GM18517 (cell line): ENCODE measurements around the gene MTX3.

Experiments used
- ATAC-seq: cut with Tn5 transposase; IDR thresholded peaks from one replicate; pipeline ENCODE4 v1.9.1; 2021; ENCODE audit warnings: mild to moderate bottlenecking, moderate library complexity; ENCODE audit not compliant: unreplicated experiment

Gene MTX3

GRCh38 chr5:79984363-79984762 lies 6.7 kb downstream of the MTX3 start:
- no peak for ATAC-seq

- ATAC-seq: no peak
Measured at GRCh38 chr5:79983618-79984017, 7.4 kb downstream of the MTX3 start.

- no peak for ATAC-seq
Measured at GRCh38 chr5:79982136-79982535, 8.9 kb downstream of the MTX3 start.

- no peak for ATAC-seq
Measured at GRCh38 chr5:79976759-79977515, 14.1 kb downstream of the MTX3 start.

- ATAC-seq: no peak
Measured at GRCh38 chr5:79975422-79975821, 15.6 kb downstream of the MTX3 start.

- ATAC-seq: no peak
Measured at GRCh38 chr5:79974886-79975285, 16.2 kb downstream of the MTX3 start.

- ATAC-seq: no peak
Measured at GRCh38 chr5:79973996-79974395, 17.1 kb downstream of the MTX3 start.

GRCh38 chr5:79973511-79973910 lies 17.6 kb downstream of the MTX3 start:
- no peak for ATAC-seq

- no peak for ATAC-seq
Measured at GRCh38 chr5:79971156-79971555, 19.9 kb downstream of the MTX3 start.

GRCh38 chr5:79966448-79966847 lies 24.6 kb downstream of the MTX3 start:
- no peak for ATAC-seq

GRCh38 chr5:79964136-79964535 lies 26.9 kb downstream of the MTX3 start:
- ATAC-seq: no peak

- no peak for ATAC-seq
Measured at GRCh38 chr5:79963261-79964061, 27.6 kb downstream of the MTX3 start.

- no peak for ATAC-seq
Measured at GRCh38 chr5:79962575-79963222, 28.4 kb downstream of the MTX3 start.

- no peak for ATAC-seq
Measured at GRCh38 chr5:79961716-79962574, 29.1 kb downstream of the MTX3 start.

GRCh38 chr5:79959407-79959806 lies 31.7 kb downstream of the MTX3 start:
- ATAC-seq: no peak

GRCh38 chr5:79955941-79956670 lies 35.0 kb downstream of the MTX3 start:
- ATAC-seq: no peak

- ATAC-seq: no peak
Measured at GRCh38 chr5:79955356-79955895, 35.6 kb downstream of the MTX3 start.

- ATAC-seq: no peak
Measured at GRCh38 chr5:79954620-79955019, 36.4 kb downstream of the MTX3 start.

- no peak for ATAC-seq
Measured at GRCh38 chr5:79947567-79947966, 43.5 kb downstream of the MTX3 start.

- no peak for ATAC-seq
Measured at GRCh38 chr5:79938468-79938867, 52.6 kb downstream of the MTX3 start.
